Uterus (tissue), 2 donors: ENCODE data around the gene ANKRD44.

Experiments
- CTCF ChIP-seq, 4 experiments: fragments of 200-600 bp in 2 of 4; fragments of 450-650 bp in 2 of 4; sonication (generic) in 2 of 4; IDR thresholded peaks; one replicate each; pipeline ENCODE4 v1.5.1; 2016 to 2019; ENCODE audit warnings: antibody characterized with exemption in 4 of 4, mild to moderate bottlenecking in 2 of 4, moderate library complexity in 1 of 4
- POLR2A ChIP-seq, 2 donors: fragments of 450-650 bp; IDR thresholded peaks; one replicate each; pipeline ENCODE4 v1.6.1; 2016; ENCODE audit warnings: antibody characterized with exemption in 2 of 2, mild to moderate bottlenecking in 1 of 2, moderate library complexity in 1 of 2

GRCh38 chr2:197310987-197311420, 424 bp upstream of the ANKRD44 start:
- TF ChIP-seq POLR2A (IDR thresholded peaks at IDR 0.05): no peak
- TF ChIP-seq CTCF (IDR thresholded peaks at IDR 0.05): no peak
